Measurements from ENCODE around the gene LDLRAD3.

Gene LDLRAD3

DNA sequence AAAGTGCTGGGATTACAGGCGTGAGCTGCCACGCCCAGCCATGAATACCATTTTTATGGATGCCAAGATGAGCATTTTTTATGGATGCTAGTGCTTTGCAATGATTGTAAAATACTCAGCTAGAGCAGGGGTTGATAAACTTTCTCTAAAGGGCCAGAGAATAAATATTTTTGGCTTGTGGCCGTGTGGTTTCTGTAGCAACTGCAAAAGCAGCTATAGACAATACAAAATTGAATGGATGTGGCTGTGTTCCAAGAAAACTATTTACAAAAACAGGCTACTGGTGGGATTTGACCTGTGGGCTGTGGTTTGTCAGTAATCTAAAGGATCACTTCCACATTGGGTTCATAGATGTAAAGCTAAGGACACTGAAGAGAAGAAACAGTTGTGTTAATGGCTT lies 289.3 kb downstream of the LDLRAD3 start:
- TF ChIP-seq, protein P1, sequence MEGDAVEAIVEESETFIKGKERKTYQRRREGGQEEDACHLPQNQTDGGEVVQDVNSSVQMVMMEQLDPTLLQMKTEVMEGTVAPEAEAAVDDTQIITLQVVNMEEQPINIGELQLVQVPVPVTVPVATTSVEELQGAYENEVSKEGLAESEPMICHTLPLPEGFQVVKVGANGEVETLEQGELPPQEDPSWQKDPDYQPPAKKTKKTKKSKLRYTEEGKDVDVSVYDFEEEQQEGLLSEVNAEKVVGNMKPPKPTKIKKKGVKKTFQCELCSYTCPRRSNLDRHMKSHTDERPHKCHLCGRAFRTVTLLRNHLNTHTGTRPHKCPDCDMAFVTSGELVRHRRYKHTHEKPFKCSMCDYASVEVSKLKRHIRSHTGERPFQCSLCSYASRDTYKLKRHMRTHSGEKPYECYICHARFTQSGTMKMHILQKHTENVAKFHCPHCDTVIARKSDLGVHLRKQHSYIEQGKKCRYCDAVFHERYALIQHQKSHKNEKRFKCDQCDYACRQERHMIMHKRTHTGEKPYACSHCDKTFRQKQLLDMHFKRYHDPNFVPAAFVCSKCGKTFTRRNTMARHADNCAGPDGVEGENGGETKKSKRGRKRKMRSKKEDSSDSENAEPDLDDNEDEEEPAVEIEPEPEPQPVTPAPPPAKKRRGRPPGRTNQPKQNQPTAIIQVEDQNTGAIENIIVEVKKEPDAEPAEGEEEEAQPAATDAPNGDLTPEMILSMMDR (IDR thresholded peaks at IDR 0.05): no peak
- TF ChIP-seq ZFX (IDR thresholded peaks at IDR 0.05; ENCODE audit: borderline replicate concordance): no peak
- no peak overlapping the region for H3K27ac ChIP-seq

DNA sequence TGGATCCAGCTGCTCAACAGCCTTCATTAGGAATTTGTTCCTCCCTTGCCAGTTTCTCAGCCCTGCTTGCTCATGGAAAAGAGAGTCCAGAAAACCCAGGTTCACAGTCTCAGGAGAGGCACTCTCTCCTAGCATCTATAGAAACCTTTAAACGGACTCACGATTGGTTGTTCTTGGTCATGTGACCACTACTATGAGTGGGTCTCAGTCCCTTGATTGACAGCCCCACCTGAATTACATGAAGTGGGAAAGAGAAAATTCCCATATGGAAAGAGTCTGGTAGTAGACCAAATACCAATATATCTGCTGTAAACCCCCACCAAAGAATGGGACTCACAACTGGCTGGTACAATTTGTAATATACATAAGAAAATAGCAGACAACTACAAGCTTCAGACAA lies 291.0 kb downstream of the LDLRAD3 start:
- TF ChIP-seq, protein P1 (IDR thresholded peaks at IDR 0.05): no peak
- no peak for TF ChIP-seq ZFX (IDR thresholded peaks at IDR 0.05; ENCODE audit: borderline replicate concordance)
- H3K27ac ChIP-seq: no peak overlapping the region

DNA sequence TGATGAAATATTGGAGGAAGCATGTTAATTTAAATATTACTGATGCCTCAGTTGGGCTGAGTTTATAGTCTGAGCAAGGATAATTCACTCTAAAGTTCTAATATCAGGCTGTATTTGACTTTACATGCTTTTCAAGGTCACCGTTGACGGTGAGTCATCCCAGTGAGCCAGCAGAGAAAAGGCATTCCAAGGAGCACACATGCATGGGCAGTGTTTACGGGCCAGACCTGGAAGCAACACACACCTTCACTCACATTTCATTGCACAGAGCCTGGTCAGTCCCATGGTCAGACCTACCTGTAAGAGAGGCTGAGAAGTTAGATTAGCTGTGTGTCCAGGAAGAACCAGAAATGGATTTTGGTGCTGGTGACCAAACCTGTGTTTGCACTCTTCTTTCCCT lies 291.9 kb downstream of the LDLRAD3 start:
- TF ChIP-seq, protein P1 (IDR thresholded peaks at IDR 0.05): no peak
- no peak for TF ChIP-seq ZFX (IDR thresholded peaks at IDR 0.05; ENCODE audit: borderline replicate concordance)
- no peak overlapping the region for H3K27ac ChIP-seq

DNA sequence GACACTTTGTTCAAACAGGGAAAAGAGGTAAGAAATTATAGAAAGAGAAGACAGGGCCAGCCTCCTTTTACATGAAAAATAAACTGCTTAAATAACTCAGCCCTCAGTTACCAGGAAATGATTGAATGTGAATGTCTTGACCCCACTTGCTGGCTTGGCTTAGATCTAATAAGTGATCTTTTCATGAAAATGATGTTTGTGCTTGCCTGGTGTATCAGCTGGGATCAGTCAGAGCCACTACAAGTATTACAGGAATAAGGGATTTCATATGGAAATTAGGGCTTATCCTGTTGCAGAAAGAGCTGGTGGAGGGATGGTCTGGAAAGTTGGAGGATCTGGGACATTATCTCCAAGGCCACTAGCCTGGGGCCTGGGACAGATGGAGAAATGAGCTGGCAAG lies 293.5 kb downstream of the LDLRAD3 start:
- no peak overlapping the region for H3K27ac ChIP-seq
- TF ChIP-seq, protein P1 (IDR thresholded peaks at IDR 0.05): no peak
- no peak for TF ChIP-seq ZFX (IDR thresholded peaks at IDR 0.05; ENCODE audit: borderline replicate concordance)

DNA sequence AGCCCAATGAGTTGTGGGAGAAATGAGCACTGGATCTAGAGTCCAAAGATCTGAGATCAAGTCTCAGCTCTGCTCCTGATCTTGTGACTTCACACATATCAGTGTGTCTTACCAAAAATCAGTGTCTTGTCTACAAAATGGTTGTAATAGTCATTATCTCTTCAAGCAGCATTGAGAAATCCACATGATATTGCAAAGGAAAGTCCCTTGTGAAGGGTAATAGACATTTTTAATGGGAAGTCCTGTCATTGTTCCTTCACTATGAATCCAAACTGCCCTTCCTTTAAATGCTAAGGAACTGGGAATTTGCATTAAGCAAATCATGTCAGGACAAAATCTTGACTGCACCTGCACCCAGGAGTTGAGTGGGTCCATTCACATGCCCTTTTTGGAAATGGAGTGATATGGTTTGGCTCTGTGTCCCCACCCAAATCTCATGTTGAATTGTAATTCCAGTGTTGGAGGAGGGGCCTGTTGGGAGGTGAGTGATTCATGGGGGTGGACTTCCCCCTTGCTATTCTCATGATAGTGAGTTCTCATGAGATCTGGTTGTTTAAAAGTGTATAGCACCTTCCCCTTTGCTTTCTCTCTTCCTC lies 294.3 kb downstream of the LDLRAD3 start:
- TF ChIP-seq, protein P1 (IDR thresholded peaks at IDR 0.05): no peak
- TF ChIP-seq ZFX (IDR thresholded peaks at IDR 0.05; ENCODE audit: borderline replicate concordance): no peak
- H3K27ac ChIP-seq: no peak overlapping the region

DNA sequence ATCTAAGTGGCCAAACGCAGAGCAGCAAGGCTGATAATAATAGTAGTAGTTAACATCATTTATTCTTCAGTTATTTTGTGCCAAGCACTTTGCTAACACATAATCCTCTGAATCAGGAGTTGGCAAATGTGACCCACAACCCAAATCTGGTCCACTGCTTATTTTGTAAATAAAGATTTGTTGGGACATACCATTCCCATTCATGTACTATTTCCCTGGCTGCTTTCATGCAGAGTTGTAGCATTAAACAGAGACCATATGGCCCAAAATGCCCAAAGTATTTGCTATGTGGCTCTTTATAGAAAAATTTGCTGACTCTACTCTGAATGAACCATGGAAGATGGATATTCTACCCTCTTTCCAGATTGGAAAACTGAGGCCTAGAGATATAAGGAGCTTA lies 295.0 kb downstream of the LDLRAD3 start:
- H3K27ac ChIP-seq: no peak overlapping the region
- TF ChIP-seq, protein P1 (IDR thresholded peaks at IDR 0.05): no peak
- no peak for TF ChIP-seq ZFX (IDR thresholded peaks at IDR 0.05; ENCODE audit: borderline replicate concordance)

DNA sequence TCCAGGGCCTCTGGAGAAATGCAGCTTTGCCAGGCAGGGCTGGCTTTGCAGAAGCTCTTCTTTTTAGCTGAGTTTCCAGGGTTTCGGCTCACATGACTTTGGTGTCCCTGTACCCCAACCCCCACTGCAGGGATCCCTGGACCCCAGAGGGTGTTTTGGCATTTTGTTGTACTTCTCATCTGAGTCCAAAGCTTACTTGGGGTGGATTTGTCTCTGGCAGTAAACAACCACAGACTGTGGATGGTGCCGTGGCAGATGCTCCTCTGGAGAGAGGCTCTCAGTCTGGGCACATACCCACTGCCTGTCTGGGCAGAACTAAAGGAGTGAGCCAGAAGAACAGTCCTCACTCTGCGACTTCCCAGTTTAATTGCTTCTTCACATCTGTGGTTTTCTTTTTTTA lies 295.8 kb downstream of the LDLRAD3 start:
- H3K27ac ChIP-seq: no peak overlapping the region
- TF ChIP-seq, protein P1 (IDR thresholded peaks at IDR 0.05): no peak
- no peak for TF ChIP-seq ZFX (IDR thresholded peaks at IDR 0.05; ENCODE audit: borderline replicate concordance)

All from 22Rv1 (cell line).